Neural progenitor cell (in vitro differentiated cells): ENCODE data around the gene EPN2. TPM values are rescaled to one million over a fixed set of nuclear protein-coding genes. Genes with fewer than 3 reads are reported as not detected.
A peak's percentile ranks its signal among the peaks of the same experiment; 100 is the strongest.

ENCODE experiments used
- DNase-seq: peaks from one replicate; pipeline ENCODE4 v3.0.0-alpha.2; 2016; ENCODE audit warnings: low spot score
- H2AFZ ChIP-seq: fragments of 200-600 bp; sonication (generic); replicated peaks from 2 replicates; pipeline ENCODE4 v1.6.1; 2016; ENCODE audit warnings: antibody characterized with exemption
- H3F3A ChIP-seq: fragments of 200-600 bp; sonication (generic); 2 replicates; pipeline ENCODE4 v1.6.1; 2016; ENCODE audit warnings: antibody characterized with exemption, low read depth
- H3K27ac ChIP-seq: fragments of 200-600 bp; sonication (generic); 2 replicates; pipeline ENCODE4 v1.5.1; 2016; ENCODE audit warnings: mild to moderate bottlenecking
- H3K27me3 ChIP-seq: fragments of 200-600 bp; sonication (generic); 2 replicates; pipeline ENCODE4 v1.6.1; 2016; ENCODE audit warnings: mild to moderate bottlenecking, moderate library complexity
- H3K36me3 ChIP-seq: fragments of 200-600 bp; sonication (generic); 2 replicates; pipeline ENCODE4 v1.5.1; 2016
- H3K4me1 ChIP-seq: fragments of 200-600 bp; sonication (generic); 2 replicates; pipeline ENCODE4 v1.6.1; 2016; ENCODE audit warnings: mixed run types
- H3K4me2 ChIP-seq: fragments of 200-600 bp; sonication (generic); 2 replicates; pipeline ENCODE4 v1.6.1; 2016
- H3K4me3 ChIP-seq: fragments of 200-600 bp; sonication (generic); 2 replicates; pipeline ENCODE4 v1.5.1; 2016
- H3K79me2 ChIP-seq: fragments of 200-600 bp; sonication (generic); 2 replicates; pipeline ENCODE4 v1.6.1; 2016; ENCODE audit warnings: low read depth
- H3K9ac ChIP-seq: fragments of 200-600 bp; sonication (generic); 2 replicates; pipeline ENCODE4 v1.6.1; 2016
- H3K9me3 ChIP-seq: fragments of 200-600 bp; sonication (generic); 2 replicates; pipeline ENCODE4 v1.5.1; 2016; ENCODE audit warnings: low read depth
- H4K20me1 ChIP-seq: fragments of 200-600 bp; sonication (generic); 2 replicates; pipeline ENCODE4 v1.6.1; 2016; ENCODE audit warnings: low read depth
- H3K27ac Mint-ChIP-seq: 3 replicates; pipeline ENCODE4 v1.8.0; 2021; ENCODE audit warnings: mixed read lengths
- H3K27me3 Mint-ChIP-seq: 2 replicates; pipeline ENCODE4 v1.8.0; 2022; ENCODE audit warnings: low read depth, mild to moderate bottlenecking, inconsistent platforms, moderate library complexity, mixed read lengths; ENCODE audit not compliant: insufficient read depth
- H3K36me3 Mint-ChIP-seq: 3 replicates; pipeline ENCODE4 v1.8.0; 2021; ENCODE audit warnings: mixed read lengths
- H3K4me1 Mint-ChIP-seq: 3 replicates; pipeline ENCODE4 v1.8.0; 2021; ENCODE audit warnings: mixed read lengths
- H3K4me3 Mint-ChIP-seq: 3 replicates; pipeline ENCODE4 v1.8.0; 2021; ENCODE audit warnings: mild to moderate bottlenecking, moderate library complexity, mixed read lengths
- H3K9me3 Mint-ChIP-seq: 3 replicates; pipeline ENCODE4 v1.8.0; 2020; ENCODE audit warnings: mixed read lengths
- EZH2 ChIP-seq: fragments of 200-600 bp; sonication (generic); IDR thresholded peaks from 2 replicates; pipeline ENCODE4 v1.6.1; 2017; ENCODE audit warnings: antibody characterized with exemption, mild to moderate bottlenecking, moderate library complexity
- EZH2phosphoT487 ChIP-seq: fragments of 200-600 bp; sonication (generic); IDR thresholded peaks from 2 replicates; pipeline ENCODE4 v1.6.1; 2017; ENCODE audit warnings: antibody characterized with exemption
- total RNA-seq: library from RNA; depleted of rRNA; stranded (reverse); fragments of >200 nt; gene quantifications from 2 replicates; pipeline ENCODE4 v1.2.3, GENCODE V29; 2015; ENCODE audit warnings: low replicate concordance
- TF ChIP-seq, protein P1 (sequence below): fragments of 200-600 bp; sonication (generic); IDR thresholded peaks from 2 replicates; pipeline ENCODE4 v1.5.1; 2017; ENCODE audit warnings: antibody characterized with exemption, mild to moderate bottlenecking

The EPN2 gene
- total RNA-seq, 1 donor from 2014 or later = 30.5 TPM

DNA sequence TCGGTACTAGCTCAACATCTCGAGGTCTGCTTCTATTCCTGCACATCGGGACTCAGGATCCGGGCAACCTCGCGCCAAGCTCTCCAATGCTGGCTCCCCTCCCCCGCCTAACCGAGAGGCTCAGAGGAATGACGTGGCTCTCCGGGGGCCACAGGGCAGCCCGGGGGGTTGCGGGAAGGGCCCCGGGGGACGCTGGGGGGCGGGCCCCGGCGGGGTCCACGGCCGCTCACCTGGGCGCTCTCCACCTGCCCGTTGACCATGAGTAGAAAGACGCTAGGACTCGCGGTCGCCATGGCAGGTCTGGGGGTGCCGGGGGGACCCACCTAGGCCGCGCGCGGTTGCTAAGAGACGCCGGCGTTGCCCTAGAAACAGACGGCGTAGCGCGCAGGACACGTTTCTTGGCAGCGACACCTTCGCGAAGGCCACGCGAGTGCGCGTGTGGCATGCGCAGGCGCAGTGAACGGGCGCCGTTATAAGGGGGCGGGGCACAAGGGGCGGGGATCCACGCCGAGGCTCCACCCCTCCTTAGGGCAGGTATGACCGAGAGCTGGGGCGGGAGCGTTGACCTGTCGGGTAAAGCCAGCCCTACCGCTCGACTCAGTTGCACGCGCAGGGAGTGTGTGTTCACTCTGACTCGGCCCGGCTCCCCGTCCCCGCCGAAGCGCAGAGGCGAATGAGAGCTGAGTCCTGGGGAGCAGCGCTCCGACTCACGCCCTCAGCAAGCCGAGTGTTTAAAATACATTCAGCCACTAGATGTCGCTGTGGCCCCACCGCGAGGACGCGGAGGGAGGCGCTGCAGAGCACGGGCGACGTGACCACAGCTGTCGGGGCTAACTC is 125.3 kb downstream of the EPN2 start, which contains the start of gene B9D1:
TSS of gene B9D1 (minus strand) at position 447 of the 837 bp plus-strand sequence. CDS start at position 293, 154 bp downstream.
- peak within 1 kb of the TSS; percentile 35 for H3K9ac ChIP-seq

DNA sequence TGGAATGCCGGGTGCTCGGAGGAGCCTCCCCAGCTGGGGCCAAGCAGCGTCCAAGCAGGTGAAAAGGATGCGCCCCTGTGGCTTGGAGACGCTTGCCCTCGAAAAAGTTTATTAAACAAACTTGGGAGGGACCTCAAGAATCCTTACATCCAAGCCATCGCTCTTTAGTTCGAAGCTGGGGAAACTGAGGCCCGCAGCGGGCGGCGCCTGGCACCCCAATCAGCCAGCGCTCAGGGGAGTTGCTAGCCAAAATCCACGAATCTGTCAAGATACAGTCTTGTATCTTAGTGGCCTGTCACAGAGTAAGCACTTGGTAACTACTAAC is 125.9 kb downstream of the EPN2 start:
- Histone ChIP-seq H3K36me3 (no peaks in the 10 kb centered on the region), H3K4me2 (peak overlapping the region; percentile 93), H3K27ac (no peak overlapping the region), H3F3A (no peaks in the 10 kb centered on the region), H2AFZ (peak overlapping the region; percentile 93), H3K4me1 (no peaks in the 10 kb centered on the region), H3K9me3 (no peaks in the 10 kb centered on the region), H3K79me2 (no peaks in the 10 kb centered on the region), H3K27me3 (no peaks in the 10 kb centered on the region), H3K4me3 (peak overlapping the region; percentile 70), H3K9ac (no peak overlapping the region), H4K20me1 (no peaks in the 10 kb centered on the region)
- DNase-seq = no peak
- H3K4me3 Mint-ChIP-seq = peak overlapping the region; percentile 91
- H3K36me3 Mint-ChIP-seq = peaks cover 5% of the 10 kb centered on the region
- no peak overlapping the region for H3K27ac Mint-ChIP-seq
- H3K27me3 Mint-ChIP-seq = peaks cover 2% of the 10 kb centered on the region
- H3K9me3 Mint-ChIP-seq = no peaks in the 10 kb centered on the region
- peaks cover 17% of the 10 kb centered on the region for H3K4me1 Mint-ChIP-seq
- TF ChIP-seq, protein P1, sequence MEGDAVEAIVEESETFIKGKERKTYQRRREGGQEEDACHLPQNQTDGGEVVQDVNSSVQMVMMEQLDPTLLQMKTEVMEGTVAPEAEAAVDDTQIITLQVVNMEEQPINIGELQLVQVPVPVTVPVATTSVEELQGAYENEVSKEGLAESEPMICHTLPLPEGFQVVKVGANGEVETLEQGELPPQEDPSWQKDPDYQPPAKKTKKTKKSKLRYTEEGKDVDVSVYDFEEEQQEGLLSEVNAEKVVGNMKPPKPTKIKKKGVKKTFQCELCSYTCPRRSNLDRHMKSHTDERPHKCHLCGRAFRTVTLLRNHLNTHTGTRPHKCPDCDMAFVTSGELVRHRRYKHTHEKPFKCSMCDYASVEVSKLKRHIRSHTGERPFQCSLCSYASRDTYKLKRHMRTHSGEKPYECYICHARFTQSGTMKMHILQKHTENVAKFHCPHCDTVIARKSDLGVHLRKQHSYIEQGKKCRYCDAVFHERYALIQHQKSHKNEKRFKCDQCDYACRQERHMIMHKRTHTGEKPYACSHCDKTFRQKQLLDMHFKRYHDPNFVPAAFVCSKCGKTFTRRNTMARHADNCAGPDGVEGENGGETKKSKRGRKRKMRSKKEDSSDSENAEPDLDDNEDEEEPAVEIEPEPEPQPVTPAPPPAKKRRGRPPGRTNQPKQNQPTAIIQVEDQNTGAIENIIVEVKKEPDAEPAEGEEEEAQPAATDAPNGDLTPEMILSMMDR = no peak
- TF ChIP-seq EZH2 (no peak), EZH2phosphoT487 (no peak)

More for the DNA sequence above, 125.3 kb downstream of the EPN2 start, which contains the start of gene B9D1:
- no peaks in the 10 kb centered on the region for H3K4me1 ChIP-seq
- peak within 1 kb of the TSS; percentile 93 for H2AFZ ChIP-seq
- peak within 1 kb of the TSS; percentile 93 for H3K4me2 ChIP-seq
- H3K4me3 Mint-ChIP-seq = peak within 1 kb of the TSS; percentile 91
- H3K27ac Mint-ChIP-seq = peak within 1 kb of the TSS; percentile 89
- no peak within 1 kb of the TSS for H3K27ac ChIP-seq
- no peaks in the 10 kb centered on the region for H3K9me3 ChIP-seq
- H3F3A ChIP-seq = no peaks in the 10 kb centered on the region
- peak; percentile 92 for DNase-seq
- H4K20me1 ChIP-seq = no peaks in the 10 kb centered on the region
- peaks cover 6% of the 10 kb centered on the region for H3K36me3 Mint-ChIP-seq
- no peaks in the 10 kb centered on the region for H3K36me3 ChIP-seq
- TF ChIP-seq EZH2 (no peak), EZH2phosphoT487 (no peak)
- TF ChIP-seq, protein P1 = peak; percentile 96
- no peaks in the 10 kb centered on the region for H3K79me2 ChIP-seq
- H3K9me3 Mint-ChIP-seq = no peaks in the 10 kb centered on the region
- H3K27me3 Mint-ChIP-seq = peaks cover 2% of the 10 kb centered on the region
- H3K4me1 Mint-ChIP-seq = peaks cover 18% of the 10 kb centered on the region
- H3K4me3 ChIP-seq = peak within 1 kb of the TSS; percentile 70
- no peaks in the 10 kb centered on the region for H3K27me3 ChIP-seq

DNA sequence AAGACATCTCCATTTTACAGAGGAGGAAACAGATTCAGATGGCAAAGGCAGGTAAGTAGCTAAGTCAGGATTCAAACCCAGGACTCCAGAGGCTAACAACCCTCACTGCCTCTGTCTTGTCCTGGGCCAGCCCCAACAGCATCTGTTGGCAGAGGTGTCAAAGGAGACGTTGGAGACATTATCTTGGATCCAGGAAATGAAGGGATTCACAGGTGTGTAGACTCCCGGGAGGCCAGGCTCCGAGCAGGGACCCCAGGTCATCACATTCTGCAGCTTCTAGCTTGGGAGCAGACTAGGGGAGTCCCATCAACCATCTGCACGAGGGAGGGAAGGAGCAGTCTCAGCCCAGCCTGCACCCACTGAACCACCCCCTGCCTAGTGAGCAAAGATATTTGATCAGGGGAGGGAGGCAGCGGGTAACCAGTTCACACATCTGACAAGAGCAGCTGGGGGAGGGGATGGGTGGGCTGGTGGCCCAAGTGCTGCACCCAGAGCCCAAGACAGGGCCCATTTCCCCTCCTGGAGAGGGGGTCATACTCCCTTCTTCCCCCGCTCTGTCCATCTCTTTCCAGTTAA is 126.4 kb downstream of the EPN2 start:
- no peaks in the 10 kb centered on the region for H3K36me3 ChIP-seq
- H3K4me1 Mint-ChIP-seq = peaks cover 15% of the 10 kb centered on the region
- no peaks in the 10 kb centered on the region for H4K20me1 ChIP-seq
- H3K4me3 ChIP-seq = no peak overlapping the region
- no peaks in the 10 kb centered on the region for H3K9me3 ChIP-seq
- no peaks in the 10 kb centered on the region for H3K9me3 Mint-ChIP-seq
- H3K9ac ChIP-seq = no peak overlapping the region
- peak overlapping the region; percentile 93 for H3K4me2 ChIP-seq
- H3K27me3 ChIP-seq = no peaks in the 10 kb centered on the region
- H3K36me3 Mint-ChIP-seq = peaks cover 2% of the 10 kb centered on the region
- H3K27me3 Mint-ChIP-seq = peaks cover 6% of the 10 kb centered on the region
- no peak for DNase-seq
- no peaks in the 10 kb centered on the region for H3F3A ChIP-seq
- H2AFZ ChIP-seq = no peak overlapping the region
- no peak for TF ChIP-seq EZH2
- no peak for TF ChIP-seq EZH2phosphoT487
- TF ChIP-seq, protein P1 = no peak
- H3K4me3 Mint-ChIP-seq = peak overlapping the region; percentile 91
- no peak overlapping the region for H3K27ac Mint-ChIP-seq
- no peaks in the 10 kb centered on the region for H3K4me1 ChIP-seq
- H3K27ac ChIP-seq = no peak overlapping the region
- no peaks in the 10 kb centered on the region for H3K79me2 ChIP-seq
